Left lung (tissue), 10 donors: ENCODE measurements around the gene CTNNA3. TPM values are rescaled to one million over a fixed set of nuclear protein-coding genes. Genes with fewer than 3 reads are reported as not detected.

Source experiments
- ATAC-seq: fragments of 200-7000 bp; cut with Tn5 transposase; one replicate; pipeline ENCODE4 v1.9.1; 2020; ENCODE audit warnings: moderate library complexity
- DNase-seq, 4 donors: peaks; one replicate each; pipeline ENCODE4 v3.0.0-alpha.2; 2013 to 2020
- H3K27ac ChIP-seq, 2 donors: fragments of 200-600 bp; sonication (generic) in 1 of 2; one replicate each; pipeline versions ENCODE4 v1.5.0 to v1.8.0; 2020 to 2021
- H3K27me3 ChIP-seq, 2 donors: fragments of 200-600 bp; sonication (generic) in 1 of 2; one replicate each; pipeline versions ENCODE4 v1.5.0 to v1.8.0; 2020 to 2021
- H3K36me3 ChIP-seq, 2 donors: fragments of 200-600 bp; sonication (generic) in 1 of 2; one replicate each; pipeline versions ENCODE4 v1.5.0 to v1.8.0; 2020 to 2021
- H3K4me1 ChIP-seq, 2 donors: fragments of 200-600 bp; one replicate each; pipeline ENCODE4 v1.8.0; 2021
- H3K4me3 ChIP-seq, 2 donors: fragments of 200-600 bp; sonication (generic) in 1 of 2; one replicate each; pipeline versions ENCODE4 v1.5.0 to v1.8.0; 2020 to 2021; ENCODE audit warnings: mild to moderate bottlenecking in 1 of 2
- H3K9me3 ChIP-seq, 2 donors: fragments of 200-600 bp; sonication (generic) in 1 of 2; one replicate each; pipeline versions ENCODE4 v1.5.0 to v1.8.0; 2020 to 2021
- intact Hi-C, 2 donors: fragments of 100-400 bp; cut with DNase I; formaldehyde crosslinking; loops; one replicate each; pipeline versions ENCODE4 v1.11.2 to v1.14.2; 2022
- polyA plus RNA-seq, 6 donors: library from polyadenylated mRNA; unstranded; fragments of 120-200 nt; gene quantifications; one replicate each; pipeline ENCODE4 v1.2.1, GENCODE V29; 2013; ENCODE audit not compliant: insufficient read length in 6 of 6
- total RNA-seq, 2 donors: library from RNA; stranded (reverse); fragmentation: NEBNext Ultra II Directional; extraction: Animal tissue kit (Norgen Biotek cat#: 25700); gene quantifications; one replicate each; pipeline ENCODE4 v1.2.1, GENCODE V29; 2021
- TF ChIP-seq, protein P1 (sequence below), 2 donors: fragments of 200-600 bp; sonication (generic) in 1 of 2; IDR thresholded peaks; one replicate each; pipeline versions ENCODE4 v1.5.0 to v1.8.0; 2021; ENCODE audit warnings: antibody characterized with exemption in 2 of 2
- donor health status: DM: no; HTN: yes; CAD: no.
- donor health status: DM: no; HTN: no; CAD: no.

Gene CTNNA3
- total and polyA plus RNA-seq, 8 donors: 1.1 to 8.2 (median 6.6) TPM; not detected in 1

DNA sequence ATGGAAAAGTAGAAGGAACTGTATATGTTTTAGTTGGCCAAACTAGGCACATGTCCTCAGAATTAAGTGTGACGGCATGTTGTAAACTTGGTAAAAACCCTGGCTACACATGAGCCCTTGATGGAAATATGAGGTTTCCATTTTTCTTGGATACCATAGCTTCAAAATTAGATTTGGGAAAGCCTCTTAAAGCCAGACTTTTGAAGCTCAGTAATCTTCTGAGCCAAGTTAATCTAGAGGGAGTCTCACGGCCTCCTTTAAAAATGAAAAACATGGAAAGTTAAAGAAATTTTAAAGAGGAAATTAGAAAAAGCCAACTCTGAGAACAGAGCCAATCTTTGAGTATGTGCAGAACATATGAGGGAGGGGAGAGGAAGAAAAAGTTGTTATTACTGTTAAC lies 376.0 kb downstream of the CTNNA3 start:
- H3K36me3 ChIP-seq: no peaks in the 10 kb centered on the region
- H3K27ac ChIP-seq: no peak overlapping the region
- no peak for DNase-seq
- intact Hi-C loops: no loop called here
- peaks cover 0 to 18% of the 10 kb centered on the region in 2 donors for H3K9me3 ChIP-seq
- H3K4me3 ChIP-seq: no peak overlapping the region
- H3K4me1 ChIP-seq: no peaks in the 10 kb centered on the region
- TF ChIP-seq, protein P1, sequence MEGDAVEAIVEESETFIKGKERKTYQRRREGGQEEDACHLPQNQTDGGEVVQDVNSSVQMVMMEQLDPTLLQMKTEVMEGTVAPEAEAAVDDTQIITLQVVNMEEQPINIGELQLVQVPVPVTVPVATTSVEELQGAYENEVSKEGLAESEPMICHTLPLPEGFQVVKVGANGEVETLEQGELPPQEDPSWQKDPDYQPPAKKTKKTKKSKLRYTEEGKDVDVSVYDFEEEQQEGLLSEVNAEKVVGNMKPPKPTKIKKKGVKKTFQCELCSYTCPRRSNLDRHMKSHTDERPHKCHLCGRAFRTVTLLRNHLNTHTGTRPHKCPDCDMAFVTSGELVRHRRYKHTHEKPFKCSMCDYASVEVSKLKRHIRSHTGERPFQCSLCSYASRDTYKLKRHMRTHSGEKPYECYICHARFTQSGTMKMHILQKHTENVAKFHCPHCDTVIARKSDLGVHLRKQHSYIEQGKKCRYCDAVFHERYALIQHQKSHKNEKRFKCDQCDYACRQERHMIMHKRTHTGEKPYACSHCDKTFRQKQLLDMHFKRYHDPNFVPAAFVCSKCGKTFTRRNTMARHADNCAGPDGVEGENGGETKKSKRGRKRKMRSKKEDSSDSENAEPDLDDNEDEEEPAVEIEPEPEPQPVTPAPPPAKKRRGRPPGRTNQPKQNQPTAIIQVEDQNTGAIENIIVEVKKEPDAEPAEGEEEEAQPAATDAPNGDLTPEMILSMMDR (IDR thresholded peaks at IDR 0.05): no peak
- H3K27me3 ChIP-seq: no peaks in the 10 kb centered on the region
- no peak for ATAC-seq

DNA sequence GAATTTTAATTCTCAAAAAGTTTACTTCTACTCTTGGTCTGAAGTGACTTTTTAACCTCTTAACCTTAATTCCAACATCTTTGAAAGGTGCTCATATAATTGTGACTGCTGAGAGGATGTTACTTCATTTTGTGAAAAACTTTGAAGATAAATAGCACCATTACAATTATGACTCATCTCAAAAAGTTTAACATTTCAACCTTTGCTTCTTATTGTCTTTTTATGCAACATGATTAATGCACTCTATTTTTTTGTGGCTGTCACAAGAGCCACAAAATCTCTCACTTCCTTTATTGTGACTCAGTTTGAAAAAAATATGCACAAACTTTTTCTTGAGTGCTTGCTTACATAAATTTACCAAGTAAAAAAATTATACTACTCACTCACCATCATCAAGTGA lies 387.1 kb downstream of the CTNNA3 start:
- Histone ChIP-seq H3K4me1 (no peaks in the 10 kb centered on the region), H3K9me3 (no peaks in the 10 kb centered on the region), H3K36me3 (no peaks in the 10 kb centered on the region), H3K27ac (no peak overlapping the region), H3K27me3 (no peaks in the 10 kb centered on the region), H3K4me3 (no peak overlapping the region)
- DNase-seq (no peak), ATAC-seq (no peak)
- TF ChIP-seq, protein P1 (IDR thresholded peaks at IDR 0.05): no peak
- intact Hi-C loops: no loop called here

DNA sequence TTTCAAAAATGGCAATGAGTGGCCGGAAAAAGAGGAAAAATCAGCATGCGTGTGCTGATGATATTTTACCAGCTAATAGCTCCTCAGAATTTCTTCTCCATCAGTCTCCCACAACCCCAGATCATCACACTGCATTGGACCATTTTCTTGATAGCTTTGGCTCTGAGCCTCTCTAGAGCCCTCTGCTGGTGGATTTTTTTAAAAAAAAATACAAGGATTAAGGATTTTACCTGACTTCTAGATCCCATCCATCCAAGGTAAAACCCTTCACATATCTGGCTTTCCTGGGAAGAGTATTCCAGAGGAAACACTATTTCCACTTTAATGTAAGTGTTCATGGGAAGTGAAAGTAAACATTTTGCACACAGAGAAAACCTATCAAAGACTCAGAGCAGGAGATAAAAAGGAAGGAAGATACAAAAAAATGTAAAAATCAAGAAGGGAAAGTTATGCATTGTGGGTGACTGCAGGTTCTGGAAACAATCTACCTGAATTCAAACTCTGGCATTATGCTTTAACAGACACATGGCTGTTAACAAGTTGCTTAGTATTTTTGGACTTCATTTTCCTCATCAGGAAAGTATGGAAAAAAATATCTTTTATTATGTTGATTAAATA lies 389.3 kb downstream of the CTNNA3 start:
- H3K27ac ChIP-seq: no peak overlapping the region
- no peaks in the 10 kb centered on the region for H3K4me1 ChIP-seq
- no peaks in the 10 kb centered on the region for H3K36me3 ChIP-seq
- peak; percentile 41 for ATAC-seq
- no peaks in the 10 kb centered on the region for H3K9me3 ChIP-seq
- intact Hi-C loops: no loop called here
- no peak overlapping the region for H3K4me3 ChIP-seq
- H3K27me3 ChIP-seq: no peaks in the 10 kb centered on the region
- TF ChIP-seq, protein P1 (IDR thresholded peaks at IDR 0.05): peak in 1 of 2 donors; percentile 34
- peak in 2 of 4 donors; percentile 3 to 6 for DNase-seq

DNA sequence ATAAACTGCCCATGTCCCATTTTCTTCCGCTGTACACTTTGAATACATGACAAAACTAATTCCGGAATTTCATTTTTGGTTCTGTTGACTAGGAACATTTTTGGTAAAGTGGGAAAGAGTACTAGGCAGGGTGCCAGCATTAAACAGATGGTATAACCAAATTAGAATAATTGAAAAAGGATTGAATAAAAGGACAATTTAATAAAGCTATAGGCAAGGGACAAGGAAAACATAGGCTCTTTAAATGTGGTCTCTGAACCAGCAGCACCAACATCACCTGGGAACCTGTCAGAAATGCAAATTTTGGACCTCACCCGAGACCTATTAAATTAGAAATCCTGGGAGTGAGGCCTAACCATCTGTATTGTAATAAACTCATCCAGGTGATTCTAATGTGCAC lies 393.3 kb downstream of the CTNNA3 start:
- DNase-seq (no peak), ATAC-seq (no peak)
- intact Hi-C loops: no loop called here
- TF ChIP-seq, protein P1 (IDR thresholded peaks at IDR 0.05): no peak
- Histone ChIP-seq H3K27ac (no peak overlapping the region), H3K4me3 (no peak overlapping the region), H3K9me3 (no peaks in the 10 kb centered on the region), H3K27me3 (no peaks in the 10 kb centered on the region), H3K4me1 (no peaks in the 10 kb centered on the region), H3K36me3 (no peaks in the 10 kb centered on the region)

DNA sequence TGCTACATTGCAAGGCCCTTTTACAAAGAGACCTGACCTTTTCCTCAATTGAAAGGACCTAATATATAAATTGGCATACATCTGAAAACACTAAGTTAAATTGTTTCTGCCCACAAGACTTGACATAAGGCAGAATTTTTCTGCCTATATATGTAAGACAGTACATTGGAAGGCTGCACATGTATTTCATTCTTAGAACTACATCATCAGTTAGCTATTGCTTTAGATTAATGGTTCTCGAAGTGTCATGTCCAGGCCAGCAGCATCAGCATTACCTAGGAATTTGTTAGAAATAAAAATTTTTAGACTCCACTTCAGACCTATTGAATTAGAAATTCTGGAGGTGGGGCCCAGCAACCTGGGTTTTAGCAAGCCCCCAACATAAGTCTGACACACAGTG lies 396.2 kb downstream of the CTNNA3 start:
- Histone ChIP-seq H3K9me3 (no peaks in the 10 kb centered on the region), H3K27me3 (no peaks in the 10 kb centered on the region), H3K4me3 (no peak overlapping the region), H3K36me3 (no peaks in the 10 kb centered on the region), H3K4me1 (no peaks in the 10 kb centered on the region), H3K27ac (no peak overlapping the region)
- no peak for DNase-seq
- intact Hi-C loops: no loop called here
- TF ChIP-seq, protein P1 (IDR thresholded peaks at IDR 0.05): no peak
- ATAC-seq: no peak
